RKO (cell line): Measurements from ENCODE around the gene KAZN.
A peak's percentile ranks its signal among the peaks of the same experiment; 100 is the strongest.

ENCODE experiments used
- DNase-seq: peaks from one replicate; pipeline ENCODE4 v3.0.0-alpha.2; 2016; ENCODE audit warnings: low spot score

KAZN gene

DNA sequence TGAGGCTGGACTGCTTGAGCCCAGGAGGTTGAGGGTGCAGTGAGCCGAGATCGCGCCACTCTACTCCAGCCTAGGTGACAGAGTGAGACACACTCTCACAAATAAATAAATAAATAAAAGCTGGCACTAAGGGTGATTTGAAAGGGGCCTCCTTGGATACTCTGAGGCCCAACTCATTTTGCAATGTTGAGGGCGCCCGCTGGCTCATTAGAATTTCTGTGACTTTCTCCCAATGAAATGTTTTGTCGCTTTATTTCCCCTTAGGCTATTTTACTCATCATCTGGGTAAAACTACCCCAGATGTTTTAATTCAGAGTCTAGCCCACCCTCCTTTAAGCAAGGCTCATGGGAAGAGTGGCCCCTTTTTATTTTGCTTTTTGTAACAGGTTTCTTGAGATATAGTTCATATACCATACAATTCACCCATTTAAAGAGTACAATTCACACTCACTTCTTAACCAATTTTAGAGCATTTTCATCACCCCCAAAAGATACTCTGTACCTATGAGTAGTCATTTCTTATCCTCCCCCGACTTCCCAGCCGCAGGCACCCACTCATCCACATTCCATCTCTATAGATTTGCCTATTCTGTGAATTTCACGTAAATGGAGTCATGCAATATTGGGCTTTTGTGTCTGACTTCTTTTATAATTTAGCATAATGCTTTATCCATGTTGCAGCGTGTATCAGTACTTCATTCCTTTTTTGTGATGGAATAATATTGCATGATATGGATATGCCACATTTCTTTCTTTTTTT lies 259.1 kb downstream of the KAZN start:
- DNase-seq = no peak

DNA sequence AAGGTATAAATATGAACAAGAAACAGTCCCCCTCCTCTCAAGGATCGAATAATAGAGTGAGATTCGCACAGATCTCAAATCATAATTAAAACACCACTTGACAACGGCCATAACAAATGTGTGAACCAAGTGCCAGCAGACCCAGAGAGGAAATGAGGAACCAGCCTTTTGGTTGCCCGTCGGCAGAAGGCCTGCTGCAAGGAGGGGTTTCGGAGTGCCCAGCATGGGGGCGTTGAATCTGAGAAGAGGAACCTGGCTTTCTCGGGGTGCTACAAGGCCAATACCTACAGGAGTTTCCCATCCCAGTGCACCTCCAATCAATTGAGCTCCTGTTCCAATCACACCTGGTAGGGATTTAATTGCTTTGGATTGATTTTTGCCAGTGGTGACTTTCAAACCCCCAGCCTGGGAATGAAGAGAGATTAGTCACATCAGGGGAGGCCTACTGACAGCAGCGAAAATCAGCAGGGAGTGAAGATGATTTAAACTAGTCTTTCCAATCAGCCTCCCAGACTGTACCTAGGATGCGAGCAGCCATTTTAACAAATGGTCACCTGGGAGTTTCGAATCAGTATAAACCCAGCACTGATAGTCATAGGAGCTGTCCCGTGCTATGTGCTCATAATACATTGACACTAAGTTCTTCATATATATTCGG lies 263.8 kb downstream of the KAZN start:
- DNase-seq = no peak

DNA sequence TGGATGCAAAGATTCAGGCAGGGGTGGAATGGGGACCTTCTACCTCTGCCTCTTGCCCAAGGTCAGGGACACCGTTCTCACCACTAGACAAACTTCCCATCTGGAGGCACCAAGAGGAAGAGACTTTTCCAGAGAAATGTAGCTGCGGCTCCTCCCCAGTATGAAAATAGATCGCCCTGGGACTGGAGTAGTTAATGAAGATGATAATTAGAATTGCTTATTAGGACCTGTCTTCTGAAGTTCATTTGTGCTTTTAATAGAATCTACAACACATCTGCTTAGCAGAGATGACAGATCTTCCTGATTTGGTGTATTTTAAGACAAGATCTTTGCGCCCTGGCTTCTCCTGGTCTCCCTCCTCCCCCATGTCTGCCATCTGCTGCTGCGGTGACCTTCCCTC lies 266.6 kb downstream of the KAZN start:
- no peak for DNase-seq

DNA sequence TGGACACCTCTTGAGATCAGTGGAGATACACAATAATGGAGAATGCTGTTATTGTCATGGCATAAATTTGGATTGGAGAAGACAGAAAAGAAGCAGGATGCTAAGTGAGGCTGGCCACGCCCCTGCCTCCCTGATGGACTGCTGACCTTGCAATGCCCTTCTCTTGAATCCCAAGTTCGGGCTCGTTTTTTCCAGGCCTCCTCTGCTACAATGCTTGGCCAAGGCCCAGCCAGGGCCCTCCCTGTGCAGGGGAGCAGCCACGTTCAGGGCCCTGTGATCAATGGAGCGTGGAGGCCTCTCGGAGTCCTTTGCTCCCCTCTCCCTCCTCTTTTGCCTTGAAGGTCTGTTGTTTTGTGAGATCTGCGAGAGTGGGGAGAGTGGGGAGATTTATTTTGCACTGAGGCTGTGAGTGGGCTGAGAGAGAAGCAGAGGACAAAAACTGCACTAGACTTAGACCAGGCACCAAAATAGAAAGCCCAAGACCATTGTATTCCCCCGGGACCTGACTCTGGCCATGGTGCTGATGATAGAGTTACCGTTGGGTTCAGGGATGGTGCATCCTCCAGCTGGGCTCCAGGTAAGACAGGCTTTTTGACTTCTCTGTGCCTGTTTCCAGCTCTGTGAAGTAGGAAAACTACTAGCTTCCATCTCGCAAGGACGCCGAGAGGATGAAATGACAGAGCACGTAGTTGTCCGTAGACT lies 268.6 kb downstream of the KAZN start:
- DNase-seq = no peak

DNA sequence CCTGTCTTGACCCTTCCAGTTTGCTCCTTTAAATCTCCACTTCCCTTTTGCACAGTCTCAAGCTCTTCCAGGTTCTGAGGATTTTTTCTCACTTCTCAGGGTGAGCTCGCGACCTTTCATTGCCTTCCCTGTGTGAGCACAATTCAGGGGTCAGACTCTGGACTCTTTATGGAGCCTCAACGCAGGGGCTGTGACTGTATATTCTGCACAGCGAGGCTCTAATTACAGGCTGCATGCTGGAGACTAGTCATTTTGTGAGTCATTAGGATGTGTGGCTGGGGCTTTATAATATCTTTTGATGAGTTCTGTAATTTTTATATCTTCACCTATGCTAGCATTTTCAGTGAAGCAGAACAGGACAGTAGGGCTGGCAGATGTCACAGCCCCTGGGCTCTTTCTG lies 270.7 kb downstream of the KAZN start:
- DNase-seq = peak; percentile 20

DNA sequence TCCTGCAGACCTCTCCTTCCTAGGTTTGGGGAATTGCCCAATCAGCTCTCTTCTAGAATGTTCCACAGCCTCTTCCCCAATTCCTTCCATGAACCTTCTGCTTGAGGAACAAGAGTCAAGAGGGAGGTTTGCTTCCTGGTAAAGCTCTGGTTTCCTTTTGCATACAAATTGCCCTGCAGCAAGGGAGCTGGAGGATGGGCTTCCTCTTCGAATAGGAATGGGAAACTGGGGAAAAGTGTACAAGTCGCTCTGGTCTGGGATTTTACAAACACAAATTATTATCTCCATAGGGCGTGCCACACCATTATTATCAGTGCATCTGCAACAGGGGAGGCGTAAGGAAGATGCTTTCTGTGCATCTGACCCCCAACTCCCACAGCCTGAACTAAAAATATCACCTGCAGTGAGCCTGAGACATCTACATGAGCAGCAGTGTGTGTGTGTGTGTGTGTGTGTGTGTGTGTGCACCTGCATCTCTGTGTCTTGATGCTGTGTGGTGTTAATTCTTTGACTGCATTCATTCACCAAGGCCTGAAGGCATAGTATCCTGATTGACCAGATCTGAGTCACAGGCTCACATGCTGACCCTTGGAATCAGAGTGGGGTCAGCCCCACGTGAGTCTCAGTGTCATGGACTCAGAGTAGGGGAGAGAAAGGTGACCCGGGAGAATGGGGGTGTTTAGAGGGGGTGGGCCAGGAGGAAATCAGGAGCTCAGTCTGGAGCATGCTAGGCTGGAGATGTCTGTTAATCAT lies 272.9 kb downstream of the KAZN start:
- no peak for DNase-seq

DNA sequence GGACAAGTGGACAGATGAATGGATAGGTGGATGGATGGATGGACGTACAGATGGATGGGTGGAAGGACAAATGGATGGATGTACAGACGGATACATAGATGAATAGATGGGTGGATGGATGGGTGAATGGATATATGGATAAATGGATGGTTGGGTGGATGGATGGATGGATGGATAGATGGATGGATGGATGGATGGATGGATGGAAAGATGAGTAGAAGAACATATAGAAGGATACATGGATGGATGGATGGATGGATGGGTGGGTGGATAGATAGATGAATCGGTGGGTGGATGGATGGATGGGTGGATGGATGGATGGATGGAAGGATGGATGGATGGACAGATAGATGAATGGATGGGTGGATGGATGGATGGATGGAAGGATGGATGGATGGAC lies 274.3 kb downstream of the KAZN start:
- DNase-seq = no peak

DNA sequence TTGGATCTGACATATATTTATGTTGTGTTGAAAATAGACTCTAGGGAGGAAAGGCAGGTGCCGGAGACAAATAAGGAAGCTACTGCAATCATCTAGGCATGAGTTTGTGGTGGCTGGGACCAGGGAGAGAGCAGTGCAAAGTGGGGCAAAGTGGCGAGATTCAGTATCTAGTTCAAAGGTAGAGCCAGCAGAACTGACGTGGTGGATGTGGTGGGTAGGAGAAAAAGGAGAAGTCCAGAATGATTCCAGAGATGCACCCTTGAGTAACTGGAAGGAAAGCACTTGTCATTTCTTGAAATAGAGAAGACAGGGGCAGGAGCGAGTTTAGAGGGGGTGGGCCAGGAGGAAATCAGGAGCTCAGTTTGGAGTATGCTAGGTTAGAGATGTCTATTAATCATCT lies 275.2 kb downstream of the KAZN start:
- no peak for DNase-seq

DNA sequence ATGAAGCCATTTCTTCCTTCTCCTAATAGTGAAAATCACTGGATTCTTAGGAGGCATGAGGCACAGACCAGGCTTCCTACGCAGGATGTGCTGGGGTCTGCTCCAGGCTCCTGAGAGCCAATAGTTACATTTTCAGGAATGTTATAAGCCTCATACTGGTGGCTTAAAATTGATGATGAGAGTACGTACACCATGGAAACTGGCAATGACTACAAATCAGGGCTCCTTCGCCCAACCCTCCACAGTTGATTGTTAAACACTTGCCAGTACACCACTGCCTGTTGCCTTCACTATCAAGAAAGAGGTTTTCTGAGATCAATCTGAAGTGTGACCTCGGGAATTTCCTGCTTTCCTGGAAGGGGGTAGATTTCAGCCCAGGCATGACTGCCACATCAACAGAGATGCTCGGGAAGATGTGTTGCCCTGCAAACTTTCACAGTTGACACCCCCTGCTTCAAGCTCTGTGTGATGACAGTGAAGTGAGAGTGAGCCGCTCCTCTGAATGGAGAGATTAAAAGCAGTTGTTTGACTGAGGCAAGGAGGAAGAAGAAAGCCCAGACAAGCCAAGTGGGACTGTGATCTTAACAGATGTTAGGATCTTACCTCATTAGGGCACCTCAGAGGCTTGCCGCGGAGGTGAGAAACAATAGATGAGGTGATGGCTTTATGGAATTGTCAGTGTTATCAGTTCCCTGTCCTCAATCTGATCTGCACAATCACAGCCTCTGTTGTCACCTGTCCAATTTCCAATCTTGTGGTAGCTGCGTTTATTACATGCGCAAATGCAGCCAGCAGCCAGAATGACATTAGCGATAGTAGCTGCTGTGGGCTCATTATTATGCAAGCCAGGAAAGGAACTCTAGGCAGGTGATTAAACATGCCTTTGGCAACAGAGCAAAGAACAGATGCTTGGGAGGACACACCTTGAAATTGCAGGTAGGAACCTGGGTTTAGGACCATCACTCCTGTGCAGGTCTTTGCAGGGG lies 277.3 kb downstream of the KAZN start:
- DNase-seq = no peak

DNA sequence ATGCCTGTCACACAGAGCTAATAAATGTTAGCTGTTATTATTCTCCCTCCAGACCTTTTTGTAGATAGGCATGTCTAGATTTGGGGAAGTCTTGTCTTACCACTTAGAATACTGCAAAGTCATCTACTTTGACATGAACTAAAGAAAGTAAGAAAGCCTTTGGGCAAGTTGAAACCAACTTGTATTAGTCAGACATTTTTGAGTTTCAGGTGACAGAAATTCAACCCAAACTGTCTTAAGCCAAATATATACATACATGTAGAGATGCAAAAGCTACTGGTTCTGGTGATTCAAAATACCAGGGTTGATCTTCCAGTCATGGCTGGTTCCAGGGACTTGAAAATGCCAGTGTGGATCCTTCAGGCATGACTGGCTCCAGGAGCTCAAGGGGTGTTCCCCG lies 278.3 kb downstream of the KAZN start:
- no peak for DNase-seq

DNA sequence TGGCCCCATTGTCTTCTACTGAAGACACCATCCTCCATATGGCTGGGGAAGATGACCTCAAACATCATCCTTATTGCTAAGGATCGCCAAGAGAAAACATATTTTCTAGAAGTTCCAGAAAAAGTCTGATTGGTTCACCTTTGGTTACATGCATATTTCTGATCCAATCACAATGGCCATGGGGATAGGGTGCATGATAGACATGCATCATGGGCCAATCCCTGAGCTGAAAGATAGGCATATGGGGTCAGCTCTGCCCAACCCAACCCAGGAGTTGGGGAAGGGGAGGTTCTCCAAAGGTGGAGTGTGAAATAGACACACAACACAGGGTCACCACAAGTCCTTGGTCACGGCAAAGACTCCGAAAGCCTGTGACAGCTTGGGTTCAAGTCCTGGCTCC lies 278.7 kb downstream of the KAZN start:
- no peak for DNase-seq

DNA sequence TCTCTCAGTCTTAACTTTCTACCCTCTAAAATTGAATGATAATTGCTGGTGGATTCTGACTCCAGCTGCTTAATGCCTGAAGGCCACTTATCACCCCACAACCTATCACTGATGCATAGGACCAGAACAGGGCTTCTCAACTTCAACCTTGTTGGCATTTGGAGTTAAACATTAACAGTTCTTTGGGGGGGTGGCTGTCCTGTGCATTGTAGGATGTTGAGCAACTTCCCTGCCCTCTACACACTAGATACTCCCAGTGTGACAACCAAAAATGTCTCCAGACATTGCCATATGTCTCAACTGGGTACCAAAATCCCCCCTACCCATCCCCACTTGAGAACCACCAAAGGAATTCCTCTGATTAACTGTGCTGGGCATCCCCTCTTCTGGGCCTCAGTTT lies 279.6 kb downstream of the KAZN start:
- DNase-seq = no peak

DNA sequence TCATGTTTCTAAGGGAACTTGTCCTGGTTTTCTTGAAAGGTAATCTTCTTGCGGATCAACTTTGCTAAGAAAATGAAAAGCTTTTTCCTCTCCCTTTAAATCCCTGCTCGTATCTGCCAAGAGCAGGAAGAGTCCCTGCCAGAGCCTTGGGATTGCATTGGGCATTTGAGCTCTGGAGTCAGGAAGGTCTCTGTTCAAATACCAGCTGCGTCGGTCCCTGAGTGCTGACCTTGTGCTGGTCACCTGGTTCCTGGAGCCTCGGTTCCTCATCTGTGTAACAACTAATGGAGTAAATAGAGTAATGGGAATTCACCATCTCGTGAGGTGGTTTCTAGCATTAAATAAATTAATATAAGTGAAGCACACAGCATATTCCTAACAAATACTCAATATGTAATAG lies 280.5 kb downstream of the KAZN start:
- DNase-seq = no peak

DNA sequence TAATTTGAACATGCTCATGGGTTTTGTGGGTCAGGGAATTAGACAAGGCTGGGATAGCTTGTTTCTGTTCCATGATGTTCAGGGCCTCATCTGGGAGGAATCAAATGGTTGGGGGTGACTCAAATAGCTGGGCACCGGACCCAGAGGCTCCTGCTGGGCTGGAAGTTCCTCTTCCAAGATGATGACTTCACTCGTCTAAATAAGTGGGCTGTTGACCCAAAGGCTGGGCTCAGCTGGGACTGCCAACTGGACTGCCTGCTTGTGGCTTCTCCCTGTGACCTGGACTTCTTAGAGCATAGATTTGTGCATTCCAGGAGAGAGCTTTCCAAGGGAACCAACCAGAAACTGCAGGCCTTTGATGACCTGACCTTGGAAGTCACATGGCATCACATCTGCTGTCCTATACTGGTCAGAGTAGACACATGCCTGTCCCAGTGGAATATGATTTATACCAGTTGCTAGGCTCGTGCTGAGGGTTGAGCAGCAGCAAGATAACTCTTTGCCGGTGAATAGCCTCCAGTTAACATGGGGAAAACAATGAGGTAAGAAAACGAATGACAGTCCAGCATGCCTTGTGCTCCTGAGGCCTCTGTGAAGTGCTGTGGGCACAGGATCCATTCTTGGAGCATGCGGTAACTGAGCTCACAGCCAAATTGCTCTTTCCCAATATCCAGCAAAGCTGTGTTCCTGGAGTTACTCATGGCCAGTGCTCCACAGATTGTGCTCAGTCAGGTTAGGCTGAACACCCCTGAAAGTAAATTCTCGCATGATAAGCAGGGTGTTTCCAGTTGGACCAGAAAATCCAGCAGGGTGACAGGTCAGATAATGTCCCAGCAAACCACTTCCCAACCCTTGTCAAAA lies 282.2 kb downstream of the KAZN start:
- no peak for DNase-seq

DNA sequence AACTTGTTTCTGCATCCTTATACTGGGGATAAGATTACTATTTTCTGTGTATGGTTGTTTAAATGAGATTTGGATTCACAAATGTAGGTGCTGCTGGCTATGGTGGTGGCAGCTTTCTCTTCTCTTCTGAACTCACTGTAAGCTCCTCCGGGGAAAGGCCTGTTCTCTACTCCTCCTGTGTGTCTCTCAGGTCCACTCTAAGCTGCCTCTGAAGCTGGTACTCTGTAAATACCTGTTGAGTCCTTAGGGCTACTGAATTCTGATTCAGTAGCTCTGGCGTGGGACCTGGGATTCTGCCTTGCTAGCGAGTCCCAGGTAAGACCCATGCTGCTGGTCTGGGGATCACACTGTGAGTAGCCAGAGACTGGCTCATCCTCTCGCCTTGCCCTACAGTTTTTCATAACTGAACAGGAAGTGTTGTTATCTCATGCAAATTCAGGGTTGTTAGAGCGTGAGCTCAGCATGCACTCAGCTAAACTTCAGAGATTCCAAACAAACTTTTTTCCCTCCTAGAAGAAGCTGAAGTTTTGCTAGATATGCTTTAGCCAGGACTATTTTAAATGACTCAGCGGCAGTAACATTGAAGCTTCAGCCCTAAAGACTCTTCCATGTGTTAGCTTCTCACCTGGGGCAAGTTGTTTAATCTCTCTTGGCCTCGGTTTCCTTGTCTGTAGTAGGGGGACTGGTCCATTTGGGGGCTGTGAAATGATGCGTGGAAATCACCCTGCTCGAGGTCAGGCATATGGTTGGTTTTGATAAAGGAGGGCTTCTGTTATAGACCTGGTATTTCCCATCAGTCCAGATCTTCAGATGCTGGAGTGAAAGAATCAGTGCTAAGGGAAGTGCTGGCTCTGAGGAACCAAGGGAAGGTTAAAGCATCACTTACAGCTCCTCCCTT lies 283.5 kb downstream of the KAZN start:
- no peak for DNase-seq

DNA sequence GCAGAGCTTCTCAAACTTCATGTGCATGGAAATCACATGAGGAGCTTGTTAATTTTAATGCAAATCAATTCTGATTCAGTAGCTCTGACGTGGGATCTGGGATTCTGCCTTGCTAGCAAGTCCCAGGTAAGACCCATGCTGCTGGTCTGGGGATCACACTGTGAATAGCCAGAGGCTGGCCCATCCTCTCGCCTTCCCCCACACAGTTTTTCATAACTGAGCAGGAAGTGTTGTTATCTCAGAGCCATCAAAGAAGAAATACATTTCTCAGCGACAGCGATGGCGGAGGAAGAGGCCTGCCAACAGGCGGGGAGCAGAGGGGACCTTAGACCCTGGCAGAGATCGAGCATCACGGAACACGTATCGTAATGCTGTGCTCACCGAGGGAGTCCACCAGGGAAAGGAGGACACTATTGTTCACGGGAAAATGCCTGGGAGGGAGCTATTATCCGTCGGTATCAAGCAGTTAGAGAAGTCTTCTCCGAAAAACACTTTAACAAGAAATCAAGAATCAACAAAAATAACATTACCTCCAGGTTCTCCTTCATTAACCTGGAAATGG lies 286.2 kb downstream of the KAZN start:
- no peak for DNase-seq

DNA sequence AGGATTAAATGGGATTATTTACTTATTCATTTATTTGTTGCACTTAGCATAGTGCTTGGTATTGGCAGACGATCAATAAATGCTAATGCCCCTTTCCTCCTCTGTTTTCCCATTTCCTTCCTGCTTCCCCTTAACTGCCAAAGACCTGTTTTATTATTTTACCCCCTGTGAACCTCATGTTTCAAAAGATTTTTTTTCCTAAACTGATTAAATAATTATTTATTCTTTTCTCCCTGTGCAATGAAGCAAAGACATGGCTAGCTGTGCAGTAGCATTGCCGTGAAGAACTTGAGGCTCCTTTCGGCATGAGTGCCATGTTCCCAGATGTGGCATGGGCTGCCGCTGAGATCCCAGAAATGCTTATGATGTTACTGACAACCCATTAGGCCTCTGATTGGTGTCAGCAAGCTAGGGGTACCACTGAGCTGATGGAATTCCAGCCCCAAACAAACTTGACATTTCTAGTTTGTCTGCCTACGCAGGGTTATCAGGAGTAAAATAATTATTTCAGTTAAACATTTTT lies 288.6 kb downstream of the KAZN start:
- no peak for DNase-seq

DNA sequence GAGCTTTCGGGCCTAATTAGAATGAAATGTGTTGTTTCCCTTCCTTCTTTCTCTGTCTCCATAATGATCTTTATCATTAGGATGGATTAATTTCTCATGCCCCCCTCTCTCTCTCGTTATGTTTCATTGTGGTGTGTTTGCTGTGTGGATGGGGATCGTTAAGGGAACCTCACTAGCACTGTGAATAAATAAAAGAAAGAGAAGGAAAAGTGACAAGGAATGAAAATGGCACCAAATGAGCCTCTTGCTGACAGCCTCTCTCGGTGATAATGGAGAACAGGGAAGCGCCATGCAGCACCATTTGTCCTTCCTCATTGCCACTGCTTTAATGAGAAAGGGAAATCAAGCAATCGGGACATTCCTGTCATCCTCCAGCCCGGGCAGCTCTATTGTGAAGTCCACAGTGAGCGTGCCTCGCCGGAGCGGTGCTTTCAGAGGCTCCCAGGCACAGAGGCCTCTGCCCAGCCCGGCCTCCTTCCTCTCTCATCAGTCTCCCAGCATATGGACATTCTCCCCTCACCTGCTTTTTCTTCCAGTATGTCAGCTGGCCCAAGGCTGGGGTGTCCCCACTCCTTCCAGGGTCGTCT lies 289.4 kb downstream of the KAZN start:
- no peak for DNase-seq
